DND-41 (cell line): ENCODE results near the gene RELN.

Source experiments
- ATAC-seq: fragments of 200-7000 bp; cut with Tn5 transposase; 3 replicates; pipeline ENCODE4 v1.9.1; 2021; ENCODE audit warnings: low read depth; ENCODE audit not compliant: insufficient read depth
- DNase-seq: peaks from one replicate; pipeline ENCODE4 v3.0.0-alpha.2; 2020
- H2AFZ ChIP-seq: 2 replicates; pipeline ENCODE4 v1.6.0; 2012; ENCODE audit warnings: low read depth, low read length
- H3K27ac ChIP-seq: 2 replicates; pipeline ENCODE4 v1.5.1; 2012; ENCODE audit warnings: low read length, inconsistent platforms
- H3K27me3 ChIP-seq: fragments of 200-600 bp; sonication (generic); 2 replicates; pipeline ENCODE4 v1.6.0; 2012; ENCODE audit warnings: low read length, mild to moderate bottlenecking, inconsistent platforms; ENCODE audit not compliant: insufficient read depth, poor library complexity
- H3K36me3 ChIP-seq: 2 replicates; pipeline ENCODE4 v1.5.1; 2012; ENCODE audit warnings: low read length, inconsistent platforms; ENCODE audit not compliant: insufficient read depth
- H3K4me1 ChIP-seq: 2 replicates; pipeline ENCODE4 v1.5.1; 2012; ENCODE audit warnings: mild to moderate bottlenecking, low read length; ENCODE audit not compliant: insufficient read depth
- H3K4me2 ChIP-seq: 2 replicates; pipeline ENCODE4 v1.6.0; 2012; ENCODE audit warnings: mild to moderate bottlenecking, moderate library complexity, low read length, inconsistent platforms; ENCODE audit not compliant: insufficient read depth
- H3K4me3 ChIP-seq, 2 experiments: fragments of 200-600 bp in 1 of 2; shearing (Covaris generic) in 1 of 2; 2 replicates each; pipeline ENCODE4 v1.5.1; 2012 to 2016; ENCODE audit warnings: inconsistent platforms in 2 of 2, low read length in 2 of 2, mild to moderate bottlenecking in 2 of 2, low read depth in 1 of 2, moderate library complexity in 1 of 2
- H3K79me2 ChIP-seq: 2 replicates; pipeline ENCODE4 v1.6.0; 2012; ENCODE audit warnings: low read length, inconsistent platforms; ENCODE audit not compliant: insufficient read depth
- H3K9ac ChIP-seq: 2 replicates; pipeline ENCODE4 v1.6.0; 2012; ENCODE audit warnings: low read depth, mild to moderate bottlenecking, inconsistent platforms, low read length, moderate library complexity
- H3K9me3 ChIP-seq: 2 replicates; pipeline ENCODE4 v1.5.1; 2012; ENCODE audit warnings: low read length, moderate library complexity, mild to moderate bottlenecking, inconsistent platforms; ENCODE audit not compliant: insufficient read depth, severe bottlenecking
- H4K20me1 ChIP-seq: 2 replicates; pipeline ENCODE4 v1.6.0; 2012; ENCODE audit warnings: low read length; ENCODE audit not compliant: insufficient read depth
- CTCF ChIP-seq: IDR thresholded peaks from 2 replicates; pipeline ENCODE4 v1.5.1; 2012; ENCODE audit warnings: borderline replicate concordance, low read length, moderate library complexity, mild to moderate bottlenecking; ENCODE audit not compliant: poor library complexity, severe bottlenecking; ENCODE audit errors: extremely low read depth
- EZH2 ChIP-seq: IDR thresholded peaks from 3 replicates; pipeline ENCODE4 v1.6.1; 2012; ENCODE audit warnings: borderline replicate concordance, low read depth, mild to moderate bottlenecking, moderate library complexity, low read length, inconsistent platforms; ENCODE audit not compliant: severe bottlenecking

RELN gene

DNA sequence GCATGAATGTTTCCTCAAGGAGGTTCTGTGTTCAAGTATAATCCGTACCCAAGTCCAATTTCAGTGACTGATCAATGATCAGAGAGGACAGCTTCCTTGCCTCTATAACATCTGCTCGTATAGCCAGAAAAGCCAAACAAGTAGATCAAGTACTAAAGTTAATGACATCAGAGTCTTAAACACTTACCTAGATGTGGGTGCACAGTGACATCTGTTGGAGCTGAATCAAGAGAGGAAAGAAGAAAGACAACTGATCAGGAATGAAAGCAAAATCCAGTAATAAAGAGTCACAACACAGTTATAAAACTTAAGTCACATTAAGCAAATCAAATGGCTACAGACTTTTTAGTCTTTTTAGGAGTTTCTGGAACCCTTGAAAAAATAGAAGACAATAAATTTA lies 236.5 kb downstream of the RELN start:
- H3K27ac ChIP-seq, result no peak overlapping the region
- H3K4me3 ChIP-seq, result no peak overlapping the region
- no peaks in the 10 kb centered on the region for H3K9me3 ChIP-seq
- TF ChIP-seq EZH2, result no peak
- TF ChIP-seq CTCF, result no peak
- H4K20me1 ChIP-seq, result no peaks in the 10 kb centered on the region
- ATAC-seq (no peak), DNase-seq (no peak)
- H3K36me3 ChIP-seq, result no peaks in the 10 kb centered on the region
- H2AFZ ChIP-seq, result no peak overlapping the region
- H3K79me2 ChIP-seq, result no peaks in the 10 kb centered on the region
- no peak overlapping the region for H3K9ac ChIP-seq
- no peak overlapping the region for H3K4me2 ChIP-seq
- H3K4me1 ChIP-seq, result no peaks in the 10 kb centered on the region
- H3K27me3 ChIP-seq, result no peaks in the 10 kb centered on the region

GRCh38 chr7:103751311-103751880 lies 238.1 kb downstream of the RELN start:
- no peak overlapping the region for H3K9ac ChIP-seq
- H4K20me1 ChIP-seq, result no peaks in the 10 kb centered on the region
- H3K27me3 ChIP-seq, result no peaks in the 10 kb centered on the region
- H3K27ac ChIP-seq, result no peak overlapping the region
- no peaks in the 10 kb centered on the region for H3K9me3 ChIP-seq
- TF ChIP-seq CTCF (no peak), EZH2 (no peak)
- H2AFZ ChIP-seq, result no peak overlapping the region
- no peak overlapping the region for H3K4me2 ChIP-seq
- no peaks in the 10 kb centered on the region for H3K36me3 ChIP-seq
- ATAC-seq, result no peak
- no peak for DNase-seq
- H3K4me3 ChIP-seq, result no peak overlapping the region
- no peaks in the 10 kb centered on the region for H3K4me1 ChIP-seq
- H3K79me2 ChIP-seq, result no peaks in the 10 kb centered on the region

DNA sequence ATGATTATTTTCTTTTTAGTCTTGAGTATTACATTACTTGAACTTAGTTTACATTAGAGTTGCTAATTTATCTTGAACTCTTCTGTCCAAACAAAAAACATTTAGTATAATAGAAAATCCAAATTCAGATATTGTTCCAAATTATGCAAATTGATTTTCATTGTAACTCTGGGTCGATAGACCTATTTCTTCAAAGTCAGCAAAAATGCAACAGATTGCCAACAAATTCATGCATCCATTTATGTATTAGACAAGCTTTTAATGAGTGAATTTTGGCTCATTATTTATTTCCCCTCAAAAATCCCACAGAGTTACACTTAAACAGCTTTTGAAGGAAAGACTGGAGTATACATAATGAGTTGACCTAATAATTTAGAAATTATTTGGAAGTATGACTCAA lies 240.8 kb downstream of the RELN start:
- no peak for TF ChIP-seq CTCF
- no peaks in the 10 kb centered on the region for H3K36me3 ChIP-seq
- H3K4me1 ChIP-seq, result no peaks in the 10 kb centered on the region
- DNase-seq (no peak), ATAC-seq (no peak)
- no peak overlapping the region for H3K4me3 ChIP-seq
- no peaks in the 10 kb centered on the region for H3K9me3 ChIP-seq
- H3K27me3 ChIP-seq, result no peaks in the 10 kb centered on the region
- H3K79me2 ChIP-seq, result no peaks in the 10 kb centered on the region
- H3K4me2 ChIP-seq, result no peak overlapping the region
- no peaks in the 10 kb centered on the region for H4K20me1 ChIP-seq
- H2AFZ ChIP-seq, result no peak overlapping the region
- no peak overlapping the region for H3K9ac ChIP-seq
- H3K27ac ChIP-seq, result no peak overlapping the region

GRCh38 chr7:103735377-103735776 lies 254.1 kb downstream of the RELN start:
- Histone ChIP-seq H3K27ac (no peak overlapping the region), H3K9ac (no peak overlapping the region), H3K79me2 (no peaks in the 10 kb centered on the region), H3K4me1 (no peaks in the 10 kb centered on the region), H3K27me3 (peaks cover 2% of the 10 kb centered on the region), H3K4me2 (no peak overlapping the region), H2AFZ (no peak overlapping the region), H4K20me1 (no peaks in the 10 kb centered on the region), H3K4me3 (no peak overlapping the region), H3K9me3 (no peaks in the 10 kb centered on the region), H3K36me3 (no peaks in the 10 kb centered on the region)
- no peak for DNase-seq
- ATAC-seq, result no peak
- TF ChIP-seq CTCF, result no peak
- no peak for TF ChIP-seq EZH2
